A673 (cell line): Measurements from ENCODE around the gene NR2E1. TPM values are rescaled to one million over a fixed set of nuclear protein-coding genes. Genes with fewer than 3 reads are reported as not detected.

Experiments
- BruUV-seq: library from RNA; stranded (reverse); fragments of 400-500 nt; replicated peaks from 2 replicates; lab custom pipeline; 2021; lab: Mats Ljungman, UMichigan
- CTCF ChIA-PET: fragments of 300-600 bp; sonication (Branson Sonifier 250); formaldehyde crosslinking; loops from one replicate; lab custom pipeline; 2022; ENCODE audit warnings: antibody characterized with exemption; lab: Charles Lee
- POLR2A ChIA-PET: fragments of 300-600 bp; sonication (Branson Sonifier 250); formaldehyde crosslinking; loops from one replicate; lab custom pipeline; 2022; ENCODE audit warnings: antibody characterized with exemption; ENCODE audit not compliant: low non-redundant PET; lab: Charles Lee
- DNase-seq: peaks from one replicate; pipeline ENCODE4 v3.0.0-alpha.2; 2015; ENCODE audit warnings: low spot score
- H3K27ac ChIP-seq: fragments of 200-600 bp; sonication (generic); 2 replicates; pipeline ENCODE4 v1.5.1; 2016; ENCODE audit warnings: mixed run types, low read depth, mild to moderate bottlenecking, mixed read lengths, antibody characterized with exemption, low read length; ENCODE audit not compliant: poor library complexity, severe bottlenecking
- H3K27me3 ChIP-seq: fragments of 200-600 bp; sonication (generic); replicated peaks from 2 replicates; pipeline ENCODE4 v1.6.1; 2017; ENCODE audit warnings: mixed run types, low read depth, mild to moderate bottlenecking, mixed read lengths, antibody characterized with exemption, low read length; ENCODE audit not compliant: insufficient read depth, poor library complexity
- H3K36me3 ChIP-seq: fragments of 200-600 bp; sonication (generic); 2 replicates; pipeline ENCODE4 v1.6.1; 2016; ENCODE audit warnings: mixed run types, mild to moderate bottlenecking, mixed read lengths, antibody characterized with exemption, low read length; ENCODE audit not compliant: insufficient read depth, poor library complexity, severe bottlenecking
- H3K4me1 ChIP-seq: fragments of 200-600 bp; sonication (generic); 2 replicates; pipeline ENCODE4 v1.6.1; 2017; ENCODE audit warnings: mixed run types, mild to moderate bottlenecking, mixed read lengths, antibody characterized with exemption, low read length; ENCODE audit not compliant: insufficient read depth, poor library complexity, severe bottlenecking
- H3K4me3 ChIP-seq: fragments of 200-600 bp; sonication (generic); 2 replicates; pipeline ENCODE4 v1.5.1; 2016; ENCODE audit warnings: low read depth, mixed run types, mild to moderate bottlenecking, mixed read lengths, low read length; ENCODE audit not compliant: poor library complexity, severe bottlenecking
- H3K9me3 ChIP-seq: fragments of 200-600 bp; sonication (generic); 2 replicates; pipeline ENCODE4 v1.6.1; 2016; ENCODE audit warnings: mixed run types, low read depth, mild to moderate bottlenecking, mixed read lengths, antibody characterized with exemption, low read length; ENCODE audit not compliant: poor library complexity, severe bottlenecking
- EZH2 ChIP-seq: fragments of 200-600 bp; sonication (generic); IDR thresholded peaks from 2 replicates; pipeline ENCODE4 v1.6.1; 2017; ENCODE audit warnings: borderline replicate concordance, low read depth, mild to moderate bottlenecking, mixed read lengths, antibody characterized with exemption, low read length; ENCODE audit not compliant: poor library complexity, severe bottlenecking
- intact Hi-C: fragments of 100-400 bp; cut with micrococcal nuclease; formaldehyde crosslinking; loops from one replicate; pipeline ENCODE4 v1.10.0; 2022; ENCODE audit not compliant: unreplicated experiment
- total RNA-seq: library from RNA; stranded (reverse); gene quantifications from 2 replicates; pipeline ENCODE4 v1.2.3, GENCODE V29; 2021
- TF ChIP-seq, protein P1 (sequence below): fragments of 300-800, 200-600 bp; sonication (generic); conservative IDR thresholded peaks from 2 replicates; pipeline ENCODE4 v1.5.1; 2017; ENCODE audit warnings: low read depth, mild to moderate bottlenecking, antibody characterized with exemption, low read length, moderate library complexity, mixed read lengths

NR2E1 gene
- total RNA-seq, 1 experiment from 2014 or later = not detected

GRCh38 chr6:108119769-108120141 is 46.1 kb upstream of the NR2E1 start:
- ChIA-PET POLR2A (no interaction called here), CTCF (no interaction called here)
- H3K27me3 ChIP-seq = peaks cover 77% of the 10 kb centered on the region
- H3K36me3 ChIP-seq = no peaks in the 10 kb centered on the region
- no peak overlapping the region for H3K4me3 ChIP-seq
- TF ChIP-seq, protein P1, sequence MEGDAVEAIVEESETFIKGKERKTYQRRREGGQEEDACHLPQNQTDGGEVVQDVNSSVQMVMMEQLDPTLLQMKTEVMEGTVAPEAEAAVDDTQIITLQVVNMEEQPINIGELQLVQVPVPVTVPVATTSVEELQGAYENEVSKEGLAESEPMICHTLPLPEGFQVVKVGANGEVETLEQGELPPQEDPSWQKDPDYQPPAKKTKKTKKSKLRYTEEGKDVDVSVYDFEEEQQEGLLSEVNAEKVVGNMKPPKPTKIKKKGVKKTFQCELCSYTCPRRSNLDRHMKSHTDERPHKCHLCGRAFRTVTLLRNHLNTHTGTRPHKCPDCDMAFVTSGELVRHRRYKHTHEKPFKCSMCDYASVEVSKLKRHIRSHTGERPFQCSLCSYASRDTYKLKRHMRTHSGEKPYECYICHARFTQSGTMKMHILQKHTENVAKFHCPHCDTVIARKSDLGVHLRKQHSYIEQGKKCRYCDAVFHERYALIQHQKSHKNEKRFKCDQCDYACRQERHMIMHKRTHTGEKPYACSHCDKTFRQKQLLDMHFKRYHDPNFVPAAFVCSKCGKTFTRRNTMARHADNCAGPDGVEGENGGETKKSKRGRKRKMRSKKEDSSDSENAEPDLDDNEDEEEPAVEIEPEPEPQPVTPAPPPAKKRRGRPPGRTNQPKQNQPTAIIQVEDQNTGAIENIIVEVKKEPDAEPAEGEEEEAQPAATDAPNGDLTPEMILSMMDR = no peak
- no TSS peak for BruUV-seq
- no peaks in the 10 kb centered on the region for H3K9me3 ChIP-seq
- no peak overlapping the region for H3K27ac ChIP-seq
- intact Hi-C loops = loop anchor here (5.0 to 10.0 kb wide), 2 partner anchors 143 to 955 kb away; partner anchors contain the start of gene SNX3
- peaks cover 19% of the 10 kb centered on the region for H3K4me1 ChIP-seq
- no peak for DNase-seq

- Histone ChIP-seq H3K4me1 (peaks cover 13% of the 10 kb centered on the region), H3K9me3 (no peaks in the 10 kb centered on the region), H3K27ac (no peak overlapping the region), H3K4me3 (no peak overlapping the region), H3K27me3 (peaks cover 71% of the 10 kb centered on the region), H3K36me3 (no peaks in the 10 kb centered on the region)
- no TSS peak for BruUV-seq
- DNase-seq = no peak
- no peak for TF ChIP-seq EZH2
- ChIA-PET POLR2A (no interaction called here), CTCF (no interaction called here)
- intact Hi-C loops = no loop called here
These were observed 45.5 kb upstream of the NR2E1 start for GRCh38 chr6:108120311-108120710.

GRCh38 chr6:108121612-108122011 is 44.2 kb upstream of the NR2E1 start:
- Histone ChIP-seq H3K36me3 (no peaks in the 10 kb centered on the region), H3K27ac (no peak overlapping the region), H3K4me1 (peaks cover 7% of the 10 kb centered on the region), H3K4me3 (no peak overlapping the region), H3K9me3 (no peaks in the 10 kb centered on the region), H3K27me3 (peaks cover 58% of the 10 kb centered on the region)
- ChIA-PET CTCF (interaction anchor here (0.5 kb wide), 1 partner anchor 11 kb away, joined by 3 read pairs; no protein-coding TSS in a partner anchor), POLR2A (no interaction called here)
- no TSS peak for BruUV-seq
- DNase-seq = no peak
- intact Hi-C loops = no loop called here
- TF ChIP-seq, protein P1 = no peak
- TF ChIP-seq EZH2 = no peak

DNA sequence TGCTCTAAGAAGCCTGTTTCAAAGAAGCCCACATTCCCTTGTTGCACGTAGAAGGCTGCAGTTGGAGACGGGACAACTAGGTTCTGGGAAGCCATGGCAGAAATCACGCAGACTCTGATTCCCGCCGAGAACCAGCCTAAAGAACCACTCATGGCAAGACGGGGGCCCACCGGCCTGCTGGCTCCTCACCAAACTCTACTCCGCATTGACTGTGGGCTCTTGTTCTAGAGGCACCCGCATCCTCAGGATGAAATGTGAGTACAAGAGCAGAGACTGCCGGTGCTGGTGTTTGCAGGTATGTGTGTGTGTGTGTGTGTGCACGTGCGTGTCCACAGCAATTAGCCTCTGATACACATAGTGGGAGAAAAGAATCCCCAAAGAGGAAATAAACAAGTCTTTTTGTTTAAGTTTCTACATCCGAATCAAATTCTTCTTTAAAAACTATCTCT is 42.3 kb upstream of the NR2E1 start:
- no peaks in the 10 kb centered on the region for H3K4me1 ChIP-seq
- H3K36me3 ChIP-seq = no peaks in the 10 kb centered on the region
- no TSS peak for BruUV-seq
- no peaks in the 10 kb centered on the region for H3K9me3 ChIP-seq
- CTCF ChIA-PET = no interaction called here
- POLR2A ChIA-PET = no interaction called here
- intact Hi-C loops = no loop called here
- H3K27me3 ChIP-seq = peaks cover 41% of the 10 kb centered on the region
- no peak for DNase-seq
- no peak overlapping the region for H3K4me3 ChIP-seq
- TF ChIP-seq, protein P1 = no peak
- no peak for TF ChIP-seq EZH2
- no peak overlapping the region for H3K27ac ChIP-seq
